DMS 273 treated with DMSO at 0.1 percent for 48 hours (cell line): ENCODE data around the gene CDHR1.

Experiments
- DNase-seq: peaks from one replicate; lab custom pipeline; 2025; lab: John Stamatoyannopoulos, UW

Gene CDHR1

GRCh38 chr10:84264611-84265141 is 70.3 kb downstream of the CDHR1 start:
- no peak for DNase-seq

GRCh38 chr10:84265418-84265817 is 71.1 kb downstream of the CDHR1 start:
- DNase-seq, result no peak

GRCh38 chr10:84267503-84268126 is 73.3 kb downstream of the CDHR1 start:
- no peak for DNase-seq

- DNase-seq, result no peak
Measured at GRCh38 chr10:84269162-84269561, 74.8 kb downstream of the CDHR1 start.
